Measurements from ENCODE around the gene HNRNPC. TPM values are rescaled to one million over a fixed set of nuclear protein-coding genes. Genes with fewer than 3 reads are reported as not detected.
"Not testable (repeated sequence)": the region's sequence is repeated elsewhere in the genome, so short reads cannot be mapped to it uniquely, and the experiment has no call there.

Gene HNRNPC
- total RNA-seq (2014; rRNA removed; shearing (Covaris generic)), result 1,048 and 1,119 TPM in 2 replicates
- polyA plus RNA-seq (2014; cell fraction: nucleus; rRNA removed), result 698 and 876 TPM in 2 replicates

- peak; percentile 100 for DNase-seq (ENCODE audit: extremely low read depth, low read depth)
These were observed at the start of gene HNRNPC for GRCh38 chr14:21269252-21270046. Gene HNRNPC, minus strand, starts transcription at chr14:21269442. Its CDS starts 35,249 bp downstream, at chr14:21234193.

- DNase-seq (ENCODE audit: extremely low read depth, low read depth), result no peak
These were observed 48.2 kb upstream of the HNRNPC start for GRCh38 chr14:21317398-21317797.

- DNase-seq (ENCODE audit: extremely low read depth, low read depth), result no peak
These were observed 44.3 kb upstream of the HNRNPC start for GRCh38 chr14:21313512-21313911.

- DNase-seq (ENCODE audit: extremely low read depth, low read depth), result no peak
These were observed 42.4 kb upstream of the HNRNPC start for GRCh38 chr14:21311614-21312013.

GRCh38 chr14:21309956-21310355, 40.7 kb upstream of the HNRNPC start:
- DNase-seq (ENCODE audit: extremely low read depth, low read depth), result no peak

- DNase-seq (ENCODE audit: extremely low read depth, low read depth), result no peak
These were observed 40.0 kb upstream of the HNRNPC start for GRCh38 chr14:21309238-21309636.

GRCh38 chr14:21308479-21309237, 39.4 kb upstream of the HNRNPC start:
- DNase-seq (ENCODE audit: extremely low read depth, low read depth), result peak; percentile 91

GRCh38 chr14:21308132-21308478, 38.9 kb upstream of the HNRNPC start:
- no peak for DNase-seq (ENCODE audit: extremely low read depth, low read depth)

- DNase-seq (ENCODE audit: extremely low read depth, low read depth), result no peak
These were observed 38.4 kb upstream of the HNRNPC start for GRCh38 chr14:21307637-21308036.

- not testable (repeated sequence) for DNase-seq (ENCODE audit: extremely low read depth, low read depth)
These were observed 33.5 kb upstream of the HNRNPC start for GRCh38 chr14:21302836-21303140.

GRCh38 chr14:21302013-21302835, 33.0 kb upstream of the HNRNPC start:
- no peak for DNase-seq (ENCODE audit: extremely low read depth, low read depth)

GRCh38 chr14:21300892-21301291, 31.6 kb upstream of the HNRNPC start:
- DNase-seq (ENCODE audit: extremely low read depth, low read depth), result peak; percentile 22

- DNase-seq (ENCODE audit: extremely low read depth, low read depth), result no peak
These were observed 30.4 kb upstream of the HNRNPC start for GRCh38 chr14:21299562-21300130.

- no peak for DNase-seq (ENCODE audit: extremely low read depth, low read depth)
These were observed 29.1 kb upstream of the HNRNPC start for GRCh38 chr14:21298358-21298757.

GRCh38 chr14:21294026-21294425, 24.8 kb upstream of the HNRNPC start:
- not testable (repeated sequence) for DNase-seq (ENCODE audit: extremely low read depth, low read depth)

- DNase-seq (ENCODE audit: extremely low read depth, low read depth), result no peak
These were observed 17.9 kb upstream of the HNRNPC start for GRCh38 chr14:21287168-21287567.

- not testable (repeated sequence) for DNase-seq (ENCODE audit: extremely low read depth, low read depth)
These were observed 17.3 kb upstream of the HNRNPC start for GRCh38 chr14:21286516-21286915.

- DNase-seq (ENCODE audit: extremely low read depth, low read depth), result not testable (repeated sequence)
These were observed 12.7 kb upstream of the HNRNPC start for GRCh38 chr14:21281917-21282316.

- DNase-seq (ENCODE audit: extremely low read depth, low read depth), result no peak
These were observed 10.5 kb upstream of the HNRNPC start, which contains the start of gene RPGRIP1 for GRCh38 chr14:21279783-21280182. Gene RPGRIP1, plus strand, starts transcription at chr14:21280083. Its CDS starts 7,894 bp downstream, at chr14:21287977.

GRCh38 chr14:21278632-21279031, 9.4 kb upstream of the HNRNPC start:
- no peak for DNase-seq (ENCODE audit: extremely low read depth, low read depth)

Data from NCI-H460 (cell line).